H1 (cell line): Measurements from ENCODE around the gene UVSSA. TPM values are rescaled to one million over a fixed set of nuclear protein-coding genes. Genes with fewer than 3 reads are reported as not detected.
A peak's percentile ranks its signal among the peaks of the same experiment; 100 is the strongest.

Source experiments
- CTCF ChIA-PET: fragments of 300-600 bp; sonication (Branson Sonifier 250); formaldehyde crosslinking; loops from one replicate; lab custom pipeline; 2021; ENCODE audit not compliant: partially characterized antibody; lab: Charles Lee
- POLR2A ChIA-PET: fragments of 300-600 bp; sonication (Branson Sonifier 250); formaldehyde crosslinking; loops from one replicate; lab custom pipeline; 2021; ENCODE audit warnings: inconsistent platforms; ENCODE audit not compliant: partially characterized antibody; lab: Charles Lee
- DNase-seq, 2 experiments: peaks; one replicate each; pipeline versions ENCODE4 v3.0.0 to v3.0.0-alpha.2; 2010 to 2022; ENCODE audit warnings: low spot score in 2 of 2, low read depth in 1 of 2, mixed read lengths in 1 of 2
- FAIRE-seq: peaks from 2 replicates; lab custom pipeline; 2011; peaks lifted over from hg19 to GRCh38; lab: Jason Lieb, UNC
- H2AFZ ChIP-seq: 2 replicates; pipeline ENCODE4 v1.8.1; 2012; ENCODE audit warnings: low read length, inconsistent platforms
- H2AK5ac ChIP-seq: 2 replicates; pipeline ENCODE4 v1.6.1; 2013; ENCODE audit warnings: low read depth, low read length
- H2BK120ac ChIP-seq: replicated peaks from 2 replicates; pipeline ENCODE3; 2013; ENCODE audit warnings: low read depth, low read length, inconsistent platforms
- H2BK12ac ChIP-seq: 2 replicates; pipeline ENCODE4 v1.6.1; 2013; ENCODE audit warnings: low read depth, low read length
- H2BK15ac ChIP-seq: 2 replicates; pipeline ENCODE4 v1.6.1; 2013; ENCODE audit warnings: low read length
- H2BK20ac ChIP-seq: 2 replicates; pipeline ENCODE4 v1.6.1; 2013; ENCODE audit warnings: low read length
- H2BK5ac ChIP-seq: 2 replicates; pipeline ENCODE4 v1.6.1; 2013; ENCODE audit warnings: low read depth, low read length
- H3K14ac ChIP-seq: 2 replicates; pipeline ENCODE4 v1.6.1; 2013; ENCODE audit warnings: inconsistent platforms; ENCODE audit not compliant: insufficient read length
- H3K18ac ChIP-seq: 2 replicates; pipeline ENCODE4 v1.6.1; 2013; ENCODE audit warnings: low read length; ENCODE audit errors: extremely low read depth
- H3K23ac ChIP-seq: 2 replicates; pipeline ENCODE4 v1.6.1; 2013; ENCODE audit warnings: inconsistent platforms; ENCODE audit not compliant: insufficient read length
- H3K23me2 ChIP-seq: 2 replicates; pipeline ENCODE4 v1.6.1; 2013; ENCODE audit warnings: low read depth, low read length
- H3K27ac ChIP-seq: 2 replicates; pipeline ENCODE4 v1.6.1; 2011; ENCODE audit warnings: low read depth, low read length, inconsistent platforms
- H3K27me3 ChIP-seq, 4 experiments: replicated peaks in 1 of 4; 1 replicate in 1 of 4; 2 replicates in 3 of 4; pipeline versions ENCODE4 v1.6.1 to v1.8.1; 2011 to 2013; ENCODE audit warnings: low read length in 3 of 4, mild to moderate bottlenecking in 3 of 4, inconsistent platforms in 2 of 4, mixed read lengths in 2 of 4, moderate library complexity in 1 of 4; ENCODE audit not compliant: control insufficient read depth in 3 of 4, insufficient read depth in 3 of 4; ENCODE audit errors: extremely low read depth in 1 of 4
- H3K36me3 ChIP-seq, 4 experiments: 2 replicates each; pipeline versions ENCODE4 v1.6.1 to v1.8.1; 2011 to 2013; ENCODE audit warnings: mild to moderate bottlenecking in 4 of 4, low read length in 3 of 4, moderate library complexity in 2 of 4, control low read depth in 1 of 4, inconsistent platforms in 1 of 4; ENCODE audit not compliant: insufficient read depth in 4 of 4, control insufficient read depth in 2 of 4
- H3K4ac ChIP-seq: replicated peaks from 2 replicates; pipeline ENCODE3; 2013; ENCODE audit warnings: low read length, low read depth, mixed read lengths, inconsistent platforms; ENCODE audit not compliant: insufficient read length
- H3K4me1 ChIP-seq, 4 experiments: replicated peaks in 1 of 4; 1 replicate in 1 of 4; 2 replicates in 3 of 4; pipeline versions ENCODE4 v1.6.1 to v1.8.1; 2011 to 2013; ENCODE audit warnings: low read length in 3 of 4, inconsistent platforms in 2 of 4, mixed read lengths in 1 of 4; ENCODE audit not compliant: insufficient read depth in 4 of 4, control insufficient read depth in 3 of 4
- H3K4me2 ChIP-seq, 2 experiments: 2 replicates each; pipeline versions ENCODE4 v1.6.1 to v1.8.1; 2011 to 2013; ENCODE audit warnings: low read depth in 2 of 2, low read length in 2 of 2, control low read depth in 1 of 2, inconsistent platforms in 1 of 2, mild to moderate bottlenecking in 1 of 2; ENCODE audit not compliant: insufficient read depth in 1 of 2
- H3K4me3 ChIP-seq, 4 experiments: fragments of 200-600, 300-600 bp in 1 of 4; sonication (generic), shearing (Covaris generic), sonication (Bioruptor Twin) in 1 of 4; 2 replicates each; pipeline versions ENCODE4 v1.5.1 to v1.8.1; 2011 to 2016; ENCODE audit warnings: low read length in 4 of 4, low read depth in 3 of 4, control low read depth in 2 of 4, inconsistent platforms in 2 of 4, mild to moderate bottlenecking in 2 of 4, mixed read lengths in 1 of 4, moderate library complexity in 1 of 4; ENCODE audit not compliant: insufficient read depth in 2 of 4; ENCODE audit errors: extremely low read depth in 1 of 4
- H3K56ac ChIP-seq: replicated peaks from 2 replicates; pipeline ENCODE3; 2013; ENCODE audit warnings: low read depth, mild to moderate bottlenecking, mixed read lengths, low read length, inconsistent platforms; ENCODE audit not compliant: insufficient read length
- H3K79me1 ChIP-seq: 2 replicates; pipeline ENCODE4 v1.6.1; 2013; ENCODE audit warnings: low read depth, low read length, control low read depth
- H3K79me2 ChIP-seq, 2 experiments: 2 replicates each; pipeline versions ENCODE4 v1.6.1 to v1.8.1; 2012 to 2013; ENCODE audit warnings: low read length in 2 of 2, mild to moderate bottlenecking in 2 of 2, inconsistent platforms in 1 of 2; ENCODE audit not compliant: insufficient read depth in 2 of 2, control insufficient read depth in 1 of 2
- H3K9ac ChIP-seq, 4 experiments: replicated peaks in 1 of 4; 1 replicate in 1 of 4; 2 replicates in 3 of 4; pipeline versions ENCODE4 v1.6.1 to v1.8.1; 2011 to 2013; ENCODE audit warnings: low read depth in 3 of 4, low read length in 3 of 4, control low read depth in 2 of 4, mild to moderate bottlenecking in 2 of 4, moderate library complexity in 2 of 4, inconsistent platforms in 1 of 4; ENCODE audit errors: extremely low read depth in 1 of 4
- H3K9me3 ChIP-seq, 2 experiments: 2 replicates each; pipeline versions ENCODE4 v1.6.1 to v1.8.1; 2012 to 2013; ENCODE audit warnings: mild to moderate bottlenecking in 2 of 2, moderate library complexity in 2 of 2, control low read depth in 1 of 2, inconsistent platforms in 1 of 2, low read depth in 1 of 2, low read length in 1 of 2, mixed read lengths in 1 of 2; ENCODE audit not compliant: insufficient read depth in 2 of 2
- H4K20me1 ChIP-seq, 2 experiments: replicated peaks in 1 of 2; 2 replicates each; pipeline versions ENCODE3 to v1.8.1; 2011 to 2013; ENCODE audit warnings: inconsistent platforms in 2 of 2, low read length in 2 of 2, mild to moderate bottlenecking in 1 of 2; ENCODE audit not compliant: insufficient read depth in 2 of 2, control insufficient read depth in 1 of 2
- H4K5ac ChIP-seq: 2 replicates; pipeline ENCODE4 v1.6.1; 2013; ENCODE audit warnings: low read length, low read depth, mixed read lengths, inconsistent platforms; ENCODE audit not compliant: insufficient read length
- H4K8ac ChIP-seq: 2 replicates; pipeline ENCODE4 v1.8.0; 2013; ENCODE audit warnings: mild to moderate bottlenecking, moderate library complexity, low read length, inconsistent platforms; ENCODE audit not compliant: insufficient read depth; ENCODE audit errors: extremely low read depth
- H4K91ac ChIP-seq: replicated peaks from 2 replicates; pipeline ENCODE3; 2013; ENCODE audit warnings: low read length, mixed read lengths, inconsistent platforms; ENCODE audit not compliant: insufficient read length
- CEBPB ChIP-seq: IDR thresholded peaks from 2 replicates; pipeline ENCODE4 v1.6.1; 2012; ENCODE audit warnings: low read depth, low read length
- HDAC2 ChIP-seq, 2 experiments: fragments of 300-600 bp in 1 of 2; sonication (generic) in 1 of 2; IDR thresholded peaks; 2 replicates each; pipeline ENCODE4 v1.6.1; 2011 to 2012; ENCODE audit warnings: low read depth in 2 of 2, low read length in 2 of 2, mild to moderate bottlenecking in 2 of 2, moderate library complexity in 2 of 2, borderline replicate concordance in 1 of 2, inconsistent platforms in 1 of 2
- KDM4A ChIP-seq: IDR thresholded peaks from one replicate; pipeline ENCODE4 v1.7.1; 2012; ENCODE audit warnings: low read depth, mild to moderate bottlenecking, moderate library complexity, low read length, inconsistent platforms; ENCODE audit not compliant: severe bottlenecking
- NRF1 ChIP-seq: IDR thresholded peaks from 2 replicates; pipeline ENCODE4 v1.6.1; 2011; ENCODE audit warnings: mild to moderate bottlenecking, low read depth, low read length, improper control_type of control experiment
- SUZ12 ChIP-seq: fragments of 200-600 bp; sonication (generic); IDR thresholded peaks from 2 replicates; pipeline ENCODE4 v1.6.1; 2012; ENCODE audit warnings: mild to moderate bottlenecking, inconsistent platforms, low read length, moderate library complexity, mixed read lengths
- TAF1 ChIP-seq: IDR thresholded peaks from 2 replicates; pipeline ENCODE4 v1.6.1; 2011; ENCODE audit warnings: mild to moderate bottlenecking, low read depth, low read length
- TEAD4 ChIP-seq: IDR thresholded peaks from 2 replicates; pipeline ENCODE4 v1.6.1; 2012; ENCODE audit warnings: low read depth, low read length, inconsistent platforms, mixed read lengths
- USF2 ChIP-seq: IDR thresholded peaks from 2 replicates; pipeline ENCODE4 v1.6.1; 2011; ENCODE audit warnings: low read length, improper control_type of control experiment
- WGBS, 2 experiments: shearing (Covaris generic) in 1 of 2; methylation state at CpG; one replicate each; pipeline versions ENCODE4 v1.1.6 to v1.1.7; 2013 to 2015; ENCODE audit warnings: low lambda C conversion rate in 2 of 2, mixed read lengths in 2 of 2, inconsistent platforms in 1 of 2, low coverage in 1 of 2, missing lambda C conversion rate in 1 of 2; ENCODE audit not compliant: insufficient replicate concordance in 2 of 2, insufficient coverage in 1 of 2, insufficient read length in 1 of 2; ENCODE audit errors: extremely low coverage in 1 of 2, missing lambda C conversion rate in 1 of 2; 5-methylcytosine and 5-hydroxymethylcytosine counted together
- polyA plus RNA-seq, 7 experiments: library from polyadenylated mRNA; depleted of rRNA in 3 of 7; stranded (reverse) in 5 of 7; unstranded in 2 of 7; fragments of >200 nt in 5 of 7; fragments of 200-250 nt in 2 of 7; gene quantifications; 1 replicate in 5 of 7; 2 replicates in 1 of 7; 4 replicates in 1 of 7; pipeline versions ENCODE4 v1.2.1 to v1.2.3, GENCODE V29; 2011 to 2013; ENCODE audit warnings: missing spikeins in 2 of 7, mixed read lengths in 2 of 7
- total RNA-seq: library from RNA; stranded (reverse); fragmentation: NEBNext Ultra II Directional; extraction: Animal tissue kit (Norgen Biotek cat#: 25700); gene quantifications from 2 replicates; pipeline ENCODE4 v1.2.1, GENCODE V29; 2021
- TF ChIP-seq, protein P1 (sequence below): IDR thresholded peaks from 2 replicates; pipeline ENCODE4 v1.6.1; 2012; ENCODE audit warnings: low read length, inconsistent platforms

The UVSSA gene
- total and polyA plus RNA-seq, 2 of the 8 experiments (the other 6 are each of a cell fraction or from before 2014, with no cell fraction given), result 14.5 to 19.4 TPM

DNA sequence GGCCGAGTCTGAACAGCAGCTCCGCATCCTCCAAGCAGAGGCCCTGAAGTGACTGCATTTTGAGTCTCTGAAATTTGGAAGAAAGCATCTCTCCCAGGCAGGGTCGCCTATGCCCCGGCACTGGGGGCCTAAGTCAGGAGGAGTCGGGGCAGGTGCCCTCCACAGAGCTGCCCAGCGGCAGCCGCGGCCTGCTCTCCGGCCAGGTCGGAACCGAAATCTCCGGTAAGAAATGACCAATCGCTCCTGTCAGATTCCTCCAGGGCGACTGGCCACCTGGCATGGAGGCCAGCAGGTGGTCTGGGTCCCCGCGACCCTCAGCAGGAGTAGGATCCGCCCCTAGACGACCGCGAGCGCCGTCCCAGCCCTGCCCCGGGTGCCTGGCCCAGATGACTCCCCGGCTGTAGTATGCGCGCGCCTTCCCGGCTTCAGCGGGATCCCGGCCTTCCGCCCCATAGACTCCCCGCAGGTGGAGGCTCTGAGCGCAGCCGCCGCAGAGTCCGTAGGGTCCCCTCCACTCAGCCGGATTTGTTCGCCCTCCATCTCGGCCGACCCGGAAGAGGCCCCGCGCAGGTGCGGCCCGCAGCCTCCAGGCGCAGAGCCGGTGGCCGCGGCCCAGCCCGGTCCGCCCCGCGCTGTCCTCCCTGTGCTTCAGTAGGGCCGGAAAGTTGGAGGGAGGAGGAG, 57.7 kb downstream of the UVSSA start:
- H2BK20ac ChIP-seq, result no peak overlapping the region
- H3K79me2 ChIP-seq, result no peaks in the 10 kb centered on the region
- no peak overlapping the region for H4K91ac ChIP-seq
- H3K4me2 ChIP-seq, result peak overlapping the region in 1 of 2 experiments; percentile 7; a peak in 3 of 4 replicates
- H3K4me3 ChIP-seq, result peak overlapping the region in 1 of 4 experiments; percentile 11; a peak in 1 of 8 replicates
- peaks cover 0 to 31% (median 0%) of the 10 kb centered on the region in 4 experiments; a peak in 1 of 8 replicates for H3K36me3 ChIP-seq
- H3K9me3 ChIP-seq, result no peaks in the 10 kb centered on the region; a peak in 1 of 4 replicates
- no peaks in the 10 kb centered on the region for H3K79me1 ChIP-seq
- peaks cover 88 to 98% (median 95%) of the 10 kb centered on the region in 4 experiments for H3K27me3 ChIP-seq
- H3K23ac ChIP-seq, result no peak overlapping the region
- H4K20me1 ChIP-seq, result peaks cover 7 to 21% of the 10 kb centered on the region in 2 experiments
- no peak overlapping the region for H2BK120ac ChIP-seq
- no peak overlapping the region for H3K4ac ChIP-seq
- no peak overlapping the region for H4K5ac ChIP-seq
- no peak overlapping the region for H3K18ac ChIP-seq
- ChIA-PET POLR2A (interaction anchor here (0.6 kb wide), 1 partner anchor 108 kb away, joined by 3 read pairs; no protein-coding TSS in a partner anchor), CTCF (no interaction called here)
- H2AFZ ChIP-seq, result no peak overlapping the region
- no peak for FAIRE-seq
- H3K9ac ChIP-seq, result no peak overlapping the region
- no peak overlapping the region for H2BK5ac ChIP-seq
- H3K14ac ChIP-seq, result no peak overlapping the region
- H2AK5ac ChIP-seq, result no peak overlapping the region
- no peak for DNase-seq
- H4K8ac ChIP-seq, result no peak overlapping the region
- H3K4me1 ChIP-seq, result peaks cover 0 to 30% (median 7%) of the 10 kb centered on the region in 4 experiments; a peak in 5 of 7 replicates
- no peak overlapping the region for H2BK15ac ChIP-seq
- no peak overlapping the region for H2BK12ac ChIP-seq
- 41% methylated on average over 32 of the region's 54 CpGs; no CpG with 5 or more reads in 1 of the 2 experiments for WGBS, 2 experiments
- no peak overlapping the region for H3K27ac ChIP-seq
- peaks cover 2% of the 10 kb centered on the region; the same call in 1 of the 2 replicates for H3K23me2 ChIP-seq
- no peak overlapping the region for H3K56ac ChIP-seq
- TF ChIP-seq, protein P1, sequence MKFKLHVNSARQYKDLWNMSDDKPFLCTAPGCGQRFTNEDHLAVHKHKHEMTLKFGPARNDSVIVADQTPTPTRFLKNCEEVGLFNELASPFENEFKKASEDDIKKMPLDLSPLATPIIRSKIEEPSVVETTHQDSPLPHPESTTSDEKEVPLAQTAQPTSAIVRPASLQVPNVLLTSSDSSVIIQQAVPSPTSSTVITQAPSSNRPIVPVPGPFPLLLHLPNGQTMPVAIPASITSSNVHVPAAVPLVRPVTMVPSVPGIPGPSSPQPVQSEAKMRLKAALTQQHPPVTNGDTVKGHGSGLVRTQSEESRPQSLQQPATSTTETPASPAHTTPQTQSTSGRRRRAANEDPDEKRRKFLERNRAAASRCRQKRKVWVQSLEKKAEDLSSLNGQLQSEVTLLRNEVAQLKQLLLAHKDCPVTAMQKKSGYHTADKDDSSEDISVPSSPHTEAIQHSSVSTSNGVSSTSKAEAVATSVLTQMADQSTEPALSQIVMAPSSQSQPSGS, result no peak
- no peak for TF ChIP-seq HDAC2 (IDR thresholded peaks at IDR 0.05; ENCODE audit: borderline replicate concordance in 1 of 2, low read depth in 2 of 2, low read length in 2 of 2)
- no peak for TF ChIP-seq KDM4A
- TF ChIP-seq SUZ12, result peak; percentile 74; the same call in 1 of the 2 replicates
- no peak for TF ChIP-seq TEAD4
- TF ChIP-seq NRF1, result no peak
- TF ChIP-seq TAF1, result no peak
- TF ChIP-seq USF2, result no peak
- TF ChIP-seq CEBPB, result no peak
